Astrocyte of the spinal cord (primary cell): Measurements from ENCODE around the gene HAUS6.
A peak's percentile ranks its signal among the peaks of the same experiment; 100 is the strongest.

ENCODE experiments used
- DNase-seq: peaks from one replicate; pipeline ENCODE4 v3.0.0; 2011; ENCODE audit warnings: low read depth, low spot score
- H3K4me3 ChIP-seq: 2 replicates; pipeline ENCODE4 v1.5.1; 2011; ENCODE audit warnings: low read depth, mild to moderate bottlenecking, low read length, moderate library complexity
- in situ Hi-C: cut with HindIII; loops from 2 replicates; pipeline ENCODE4 v1.10.0; 2017; ENCODE audit warnings: low sequenced_read_pairs
- TF ChIP-seq, protein P1 (sequence below): IDR thresholded peaks from 2 replicates; pipeline ENCODE4 v1.5.1; 2012; ENCODE audit warnings: low read depth, mild to moderate bottlenecking, low read length, inconsistent platforms

Gene HAUS6

DNA sequence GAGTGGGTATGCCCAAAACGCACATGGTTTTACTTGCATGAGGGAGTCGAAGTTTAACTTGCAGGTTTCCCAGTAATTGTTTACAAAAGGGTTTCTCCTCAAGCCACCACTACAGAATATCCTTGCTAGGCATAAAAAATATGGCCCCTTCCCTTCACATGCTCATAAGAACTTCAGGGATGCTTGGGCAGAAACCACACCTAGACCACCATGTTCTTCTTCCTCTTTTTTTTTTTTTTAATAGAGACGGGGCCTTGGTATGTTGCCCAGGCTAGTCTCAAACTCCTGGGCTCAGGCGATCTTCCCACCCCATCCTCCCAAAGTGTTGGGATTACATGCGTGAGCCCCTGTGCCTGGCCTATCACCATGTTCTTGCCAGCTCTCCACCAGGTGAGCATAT is 43.2 kb upstream of the HAUS6 start:
- no peak overlapping the region for H3K4me3 ChIP-seq
- in situ Hi-C loops, result no loop called here
- TF ChIP-seq, protein P1, sequence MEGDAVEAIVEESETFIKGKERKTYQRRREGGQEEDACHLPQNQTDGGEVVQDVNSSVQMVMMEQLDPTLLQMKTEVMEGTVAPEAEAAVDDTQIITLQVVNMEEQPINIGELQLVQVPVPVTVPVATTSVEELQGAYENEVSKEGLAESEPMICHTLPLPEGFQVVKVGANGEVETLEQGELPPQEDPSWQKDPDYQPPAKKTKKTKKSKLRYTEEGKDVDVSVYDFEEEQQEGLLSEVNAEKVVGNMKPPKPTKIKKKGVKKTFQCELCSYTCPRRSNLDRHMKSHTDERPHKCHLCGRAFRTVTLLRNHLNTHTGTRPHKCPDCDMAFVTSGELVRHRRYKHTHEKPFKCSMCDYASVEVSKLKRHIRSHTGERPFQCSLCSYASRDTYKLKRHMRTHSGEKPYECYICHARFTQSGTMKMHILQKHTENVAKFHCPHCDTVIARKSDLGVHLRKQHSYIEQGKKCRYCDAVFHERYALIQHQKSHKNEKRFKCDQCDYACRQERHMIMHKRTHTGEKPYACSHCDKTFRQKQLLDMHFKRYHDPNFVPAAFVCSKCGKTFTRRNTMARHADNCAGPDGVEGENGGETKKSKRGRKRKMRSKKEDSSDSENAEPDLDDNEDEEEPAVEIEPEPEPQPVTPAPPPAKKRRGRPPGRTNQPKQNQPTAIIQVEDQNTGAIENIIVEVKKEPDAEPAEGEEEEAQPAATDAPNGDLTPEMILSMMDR, result no peak
- DNase-seq, result no peak

DNA sequence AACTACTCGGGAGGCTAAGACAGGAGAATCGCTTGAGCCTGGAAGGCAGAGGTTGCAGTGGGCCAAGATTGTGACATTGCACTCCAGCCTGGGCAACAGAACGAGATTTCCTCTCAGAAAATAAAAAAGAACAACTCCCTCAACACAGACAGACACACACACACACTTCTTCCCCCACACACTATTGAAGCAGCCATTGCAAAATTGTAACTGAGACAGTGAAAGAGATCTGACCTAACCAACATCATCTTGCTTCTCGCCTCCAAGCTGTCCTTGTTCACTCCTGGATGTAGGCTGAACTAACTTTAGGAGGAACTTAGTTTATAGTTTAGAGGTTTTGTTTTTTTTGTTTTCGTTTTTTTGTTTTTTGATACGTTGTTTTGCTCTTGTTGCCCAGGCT is 37.6 kb upstream of the HAUS6 start:
- no peak for DNase-seq
- TF ChIP-seq, protein P1, result no peak
- in situ Hi-C loops, result no loop called here
- no peak overlapping the region for H3K4me3 ChIP-seq

DNA sequence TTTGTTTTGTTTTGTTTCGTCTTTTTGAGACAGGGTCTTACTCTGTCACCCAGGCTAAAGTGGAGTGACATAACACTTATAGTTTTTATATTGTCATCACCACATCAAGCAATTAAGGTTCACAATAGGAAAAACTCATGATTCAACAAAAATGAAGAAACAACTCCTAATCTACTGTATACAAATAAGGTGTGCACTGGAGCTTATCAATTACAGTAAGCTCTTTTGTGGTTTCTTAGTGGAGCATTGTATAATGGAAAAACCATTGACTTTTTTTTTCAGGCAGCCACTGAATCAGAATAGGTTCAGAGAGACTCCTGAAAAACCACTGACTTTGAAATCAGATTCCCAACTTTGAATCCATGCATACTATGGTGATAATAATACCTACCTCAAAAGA is 35.4 kb upstream of the HAUS6 start:
- DNase-seq, result peak; percentile 13
- TF ChIP-seq, protein P1, result no peak
- no peak overlapping the region for H3K4me3 ChIP-seq
- in situ Hi-C loops, result no loop called here

DNA sequence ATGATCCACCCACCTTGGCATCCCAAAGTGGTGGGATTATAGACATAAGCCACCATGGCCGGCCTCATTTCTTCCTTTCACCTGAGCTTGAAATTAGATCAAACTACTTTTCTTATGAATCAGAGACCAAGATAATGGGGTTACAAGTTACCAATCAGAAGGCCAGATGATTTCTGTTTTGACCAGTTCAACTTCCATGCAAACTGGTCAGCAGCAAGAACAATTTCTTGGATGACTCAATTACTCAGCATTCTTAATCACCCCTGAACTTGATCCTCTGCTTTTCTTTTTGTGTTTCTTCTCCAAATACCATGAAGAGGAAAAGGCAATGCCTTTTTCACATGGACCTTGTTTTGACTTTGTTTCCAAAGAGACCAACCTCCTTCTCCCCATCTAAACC is 34.6 kb upstream of the HAUS6 start:
- DNase-seq, result peak; percentile 51
- no peak overlapping the region for H3K4me3 ChIP-seq
- TF ChIP-seq, protein P1, result no peak
- in situ Hi-C loops, result no loop called here

DNA sequence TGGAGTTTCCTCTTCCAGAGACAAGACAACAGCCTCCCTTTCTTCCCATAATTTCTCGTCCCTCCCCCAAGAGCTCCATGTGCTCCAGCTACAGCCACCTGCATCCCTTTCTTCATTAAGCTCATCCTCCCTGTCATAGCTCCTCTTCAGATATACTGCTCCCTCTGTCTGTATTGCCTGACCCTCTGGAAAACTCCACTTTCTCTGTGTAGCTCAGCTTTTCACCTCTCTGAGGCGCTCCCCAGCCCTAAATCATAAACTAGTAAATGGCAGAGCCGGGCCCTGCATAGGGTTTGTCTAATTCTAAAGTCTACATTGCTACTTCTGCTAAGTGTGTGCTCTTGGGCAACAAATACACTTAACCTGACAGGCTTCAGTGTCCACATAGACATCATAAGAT is 33.4 kb upstream of the HAUS6 start:
- no peak for DNase-seq
- H3K4me3 ChIP-seq, result no peak overlapping the region
- in situ Hi-C loops, result no loop called here
- TF ChIP-seq, protein P1, result no peak

DNA sequence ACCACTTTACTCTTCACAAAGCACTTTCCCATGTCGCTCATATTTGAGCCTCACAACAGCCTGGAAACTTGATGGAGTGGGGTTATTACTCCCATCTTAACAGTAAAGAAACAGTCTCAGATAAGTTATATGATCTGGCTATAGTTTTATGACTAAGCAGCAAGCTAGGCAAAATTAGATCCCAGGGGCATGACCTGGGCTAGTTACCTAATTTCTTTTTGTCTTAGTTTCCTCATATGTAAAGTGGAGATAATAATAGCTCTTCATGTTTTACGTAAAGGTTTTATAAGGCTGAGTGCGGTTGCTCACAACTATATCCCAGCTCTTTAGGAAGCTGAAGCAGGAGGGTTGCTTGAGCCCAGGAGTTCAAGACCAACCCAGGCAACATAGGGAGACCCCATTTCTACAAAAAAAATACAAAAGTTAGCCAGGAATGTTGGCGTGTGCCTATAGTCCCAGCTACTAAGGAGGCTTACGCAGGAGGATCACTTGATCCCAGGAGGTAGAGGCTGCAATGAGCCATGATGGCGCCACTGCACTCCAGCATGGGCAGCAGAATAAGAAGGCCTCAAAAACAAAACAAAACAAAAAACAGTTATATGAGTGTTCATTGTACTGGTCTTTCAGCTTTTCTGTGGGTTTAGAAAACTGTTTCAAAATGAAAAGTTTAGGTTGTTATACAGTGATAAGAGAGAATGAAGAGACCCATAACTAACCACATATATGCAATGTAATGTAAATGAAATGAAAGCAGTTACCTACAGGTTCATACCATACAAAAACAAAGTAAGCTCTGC is 31.0 kb upstream of the HAUS6 start:
- in situ Hi-C loops, result no loop called here
- DNase-seq, result no peak
- no peak overlapping the region for H3K4me3 ChIP-seq
- TF ChIP-seq, protein P1, result no peak

DNA sequence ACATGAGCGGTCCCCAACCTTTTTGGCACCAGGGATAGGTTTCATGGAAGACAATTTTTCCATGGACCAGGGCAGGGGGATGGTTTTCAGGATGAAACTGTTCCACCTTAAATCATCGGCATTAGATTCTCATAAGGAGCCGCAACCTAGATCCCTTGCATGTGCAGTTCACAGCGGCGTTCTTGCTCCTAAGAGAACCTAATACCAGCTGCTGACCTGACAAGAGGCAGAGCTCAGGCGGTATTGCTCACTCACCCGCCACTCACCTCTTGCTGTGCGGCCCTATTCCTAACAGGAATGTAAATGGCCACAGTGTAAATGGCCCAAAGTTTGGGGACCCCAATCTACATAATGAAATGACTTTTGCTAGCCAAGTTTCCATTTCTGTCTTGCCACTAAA is 27.7 kb upstream of the HAUS6 start:
- DNase-seq, result peak; percentile 33
- in situ Hi-C loops, result no loop called here
- H3K4me3 ChIP-seq, result no peak overlapping the region
- TF ChIP-seq, protein P1, result no peak
